Nucleus accumbens (tissue), 56 donors: ENCODE measurements around the gene VN1R5.

ENCODE experiments used
- DNase-seq, 56 donors: peaks; one replicate each; lab custom pipeline; 2025; lab: John Stamatoyannopoulos, UW

Gene VN1R5

GRCh38 chr1:247299723-247300381, 44.0 kb downstream of the VN1R5 start:
- DNase-seq = no peak

GRCh38 chr1:247300491-247301175, 44.8 kb downstream of the VN1R5 start:
- DNase-seq = no peak

GRCh38 chr1:247301176-247301540, 45.3 kb downstream of the VN1R5 start:
- no peak for DNase-seq

- DNase-seq = no peak
These were observed 47.3 kb downstream of the VN1R5 start for GRCh38 chr1:247303216-247303615.

- no peak for DNase-seq
These were observed 48.2 kb downstream of the VN1R5 start for GRCh38 chr1:247304031-247304430.
